WTC11 (cell line): ENCODE measurements around the gene CBFA2T3. TPM values are rescaled to one million over a fixed set of nuclear protein-coding genes. Genes with fewer than 3 reads are reported as not detected.

Experiments
- ATAC-seq: fragments of 200-7000 bp; cut with Tn5 transposase; 2 replicates; pipeline ENCODE4 v1.10.0; 2021; ENCODE audit warnings: mild to moderate bottlenecking, moderate library complexity
- CTCF ChIA-PET: fragments of 300-600 bp; sonication (Branson Sonifier 250); formaldehyde crosslinking; loops from one replicate; lab custom pipeline; 2021; ENCODE audit warnings: antibody characterized with exemption; lab: Charles Lee
- POLR2A ChIA-PET: fragments of 350-600 bp; sonication (Branson Sonifier 250); formaldehyde crosslinking; loops from one replicate; lab custom pipeline; 2021; ENCODE audit warnings: antibody characterized with exemption; lab: Charles Lee
- DNase-seq: peaks from one replicate; pipeline ENCODE4 v3.0.0; 2021; ENCODE audit warnings: low spot score
- H3K27ac Mint-ChIP-seq: 2 replicates; pipeline ENCODE4 v1.8.0; 2021; ENCODE audit warnings: mixed read lengths
- H3K27me3 Mint-ChIP-seq: 2 replicates; pipeline ENCODE4 v1.8.0; 2021; ENCODE audit warnings: low read depth, mild to moderate bottlenecking, moderate library complexity, mixed read lengths
- H3K36me3 Mint-ChIP-seq: 2 replicates; pipeline ENCODE4 v1.8.0; 2021; ENCODE audit warnings: mixed read lengths
- H3K4me1 Mint-ChIP-seq: 2 replicates; pipeline ENCODE4 v1.8.0; 2022; ENCODE audit warnings: mixed read lengths
- H3K4me3 Mint-ChIP-seq: 2 replicates; pipeline ENCODE4 v1.8.0; 2021; ENCODE audit warnings: mild to moderate bottlenecking, moderate library complexity, mixed read lengths
- H3K9me3 Mint-ChIP-seq: 2 replicates; pipeline ENCODE4 v1.8.0; 2021; ENCODE audit warnings: mixed read lengths
- CREM ChIP-seq: sonication (generic); formaldehyde crosslinking; IDR thresholded peaks from 2 replicates; pipeline ENCODE4 v1.8.1; 2022; ENCODE audit warnings: mild to moderate bottlenecking, missing genetic modification reagents, moderate library complexity
- FOXK1 ChIP-seq: sonication (generic); formaldehyde crosslinking; IDR thresholded peaks from 2 replicates; pipeline ENCODE4 v1.8.0; 2022; ENCODE audit warnings: mild to moderate bottlenecking, moderate library complexity, missing genetic modification reagents
- GABPB1 ChIP-seq: sonication (generic); formaldehyde crosslinking; IDR thresholded peaks from 2 replicates; pipeline ENCODE4 v1.8.1; 2023; ENCODE audit warnings: mild to moderate bottlenecking, missing genetic modification reagents
- IRF2 ChIP-seq: sonication (generic); formaldehyde crosslinking; IDR thresholded peaks from 2 replicates; pipeline ENCODE4 v1.8.0; 2022; ENCODE audit warnings: low read depth, missing genetic modification reagents, borderline replicate concordance
- JAZF1 ChIP-seq: fragments of 250-450 bp; sonication (Bioruptor Pico); IDR thresholded peaks from 2 replicates; pipeline ENCODE4 v1.9.0; 2021; ENCODE audit warnings: moderate library complexity, mild to moderate bottlenecking, inconsistent platforms
- NR1H2 ChIP-seq: sonication (generic); formaldehyde crosslinking; IDR thresholded peaks from 2 replicates; pipeline ENCODE4 v1.9.0; 2021; ENCODE audit warnings: mild to moderate bottlenecking, moderate library complexity, missing genetic modification reagents
- OVOL2 ChIP-seq: fragments of 250-450 bp; sonication (Bioruptor Pico); IDR thresholded peaks from 2 replicates; pipeline ENCODE4 v1.9.0; 2021; ENCODE audit warnings: mild to moderate bottlenecking, borderline replicate concordance
- SMAD3 ChIP-seq: sonication (generic); formaldehyde crosslinking; IDR thresholded peaks from 2 replicates; pipeline ENCODE4 v1.8.0; 2022; ENCODE audit warnings: missing genetic modification reagents, mild to moderate bottlenecking, borderline replicate concordance
- SMAD4 ChIP-seq: sonication (generic); formaldehyde crosslinking; IDR thresholded peaks from 2 replicates; pipeline ENCODE4 v1.8.0; 2022; ENCODE audit warnings: mild to moderate bottlenecking, missing genetic modification reagents
- TCF7 ChIP-seq: sonication (generic); formaldehyde crosslinking; IDR thresholded peaks from 2 replicates; pipeline ENCODE4 v1.8.0; 2022; ENCODE audit warnings: mild to moderate bottlenecking, low read depth, missing genetic modification reagents, moderate library complexity
- TP53 ChIP-seq: sonication (generic); formaldehyde crosslinking; IDR thresholded peaks from 2 replicates; pipeline ENCODE4 v1.8.1; 2023; ENCODE audit warnings: mild to moderate bottlenecking, missing genetic modification reagents
- ZNF232 ChIP-seq: sonication (generic); formaldehyde crosslinking; IDR thresholded peaks from 2 replicates; pipeline ENCODE4 v1.8.0; 2022; ENCODE audit warnings: mild to moderate bottlenecking, missing genetic modification reagents
- ZNF317 ChIP-seq: sonication (generic); formaldehyde crosslinking; IDR thresholded peaks from 2 replicates; pipeline ENCODE4 v1.8.1; 2023; ENCODE audit warnings: low read depth, mild to moderate bottlenecking, moderate library complexity, missing genetic modification reagents, borderline replicate concordance
- total RNA-seq: library from RNA; stranded (reverse); gene quantifications from 3 replicates; pipeline ENCODE4 v1.2.3, GENCODE V29; 2021
- TF ChIP-seq, protein P1 (sequence below): sonication (generic); formaldehyde crosslinking; IDR thresholded peaks from 2 replicates; pipeline ENCODE4 v1.8.1; 2023; ENCODE audit warnings: mild to moderate bottlenecking, missing genetic modification reagents, moderate library complexity
- TF ChIP-seq, protein P2 (sequence below): fragments of 250-450 bp; sonication (Bioruptor Pico); IDR thresholded peaks from 2 replicates; pipeline ENCODE4 v1.8.0; 2021; ENCODE audit warnings: mild to moderate bottlenecking
- TF ChIP-seq, protein P3 (sequence below): sonication (generic); formaldehyde crosslinking; IDR thresholded peaks from 2 replicates; pipeline ENCODE4 v1.8.1; 2022; ENCODE audit warnings: mild to moderate bottlenecking, missing genetic modification reagents, moderate library complexity, borderline replicate concordance
- TF ChIP-seq, protein P4 (sequence below): sonication (generic); formaldehyde crosslinking; IDR thresholded peaks from 2 replicates; pipeline ENCODE4 v1.8.0; 2023; ENCODE audit warnings: mild to moderate bottlenecking, missing genetic modification reagents
- TF ChIP-seq, protein P5 (sequence below): sonication (generic); formaldehyde crosslinking; IDR thresholded peaks from 2 replicates; pipeline ENCODE4 v1.8.1; 2022; ENCODE audit warnings: low read depth, mild to moderate bottlenecking, moderate library complexity, missing genetic modification reagents, borderline replicate concordance
- TF ChIP-seq, protein P6 (sequence below): sonication (generic); formaldehyde crosslinking; IDR thresholded peaks from 2 replicates; pipeline ENCODE4 v1.8.1; 2023; ENCODE audit warnings: mild to moderate bottlenecking, missing genetic modification reagents, borderline replicate concordance
- TF ChIP-seq, protein P7 (sequence below): sonication (generic); formaldehyde crosslinking; IDR thresholded peaks from 2 replicates; pipeline ENCODE4 v1.8.1; 2023; ENCODE audit warnings: mild to moderate bottlenecking, moderate library complexity, missing genetic modification reagents
- TF ChIP-seq, protein P8 (sequence below): sonication (generic); formaldehyde crosslinking; conservative IDR thresholded peaks from 2 replicates; pipeline ENCODE4 v1.8.1; 2022; ENCODE audit warnings: mild to moderate bottlenecking, missing genetic modification reagents

Gene CBFA2T3
- total RNA-seq, 1 experiment from 2014 or later, result 2.6 TPM

DNA sequence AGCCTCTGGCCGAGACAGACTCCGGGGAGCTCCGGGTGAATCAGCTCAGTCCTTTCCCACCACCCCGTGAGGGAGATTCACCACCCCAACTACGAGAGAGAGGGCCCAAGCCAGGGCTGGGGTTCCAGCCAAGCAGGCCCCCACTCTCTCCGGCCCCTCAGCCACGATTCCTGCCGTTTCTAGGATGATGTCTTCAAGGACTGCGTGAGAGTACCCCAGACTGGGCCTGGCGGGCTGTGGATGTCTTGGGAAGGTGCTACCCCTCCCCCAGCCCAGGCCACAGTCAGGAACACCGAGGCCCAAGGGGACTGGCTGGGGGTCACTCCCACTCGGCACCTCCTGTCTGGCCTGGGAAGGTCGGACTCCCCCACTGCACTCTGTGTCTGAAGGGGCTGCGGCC lies 89.0 kb downstream of the CBFA2T3 start (continued):
- TF ChIP-seq SMAD4 (CRISPR knock-in tag) (no peak), TP53 (CRISPR knock-in tag) (no peak), FOXK1 (CRISPR knock-in tag) (no peak), OVOL2 (CRISPR knock-in tag) (no peak), TCF7 (CRISPR knock-in tag) (no peak), SMAD3 (no peak)
- TF ChIP-seq, protein P1, sequence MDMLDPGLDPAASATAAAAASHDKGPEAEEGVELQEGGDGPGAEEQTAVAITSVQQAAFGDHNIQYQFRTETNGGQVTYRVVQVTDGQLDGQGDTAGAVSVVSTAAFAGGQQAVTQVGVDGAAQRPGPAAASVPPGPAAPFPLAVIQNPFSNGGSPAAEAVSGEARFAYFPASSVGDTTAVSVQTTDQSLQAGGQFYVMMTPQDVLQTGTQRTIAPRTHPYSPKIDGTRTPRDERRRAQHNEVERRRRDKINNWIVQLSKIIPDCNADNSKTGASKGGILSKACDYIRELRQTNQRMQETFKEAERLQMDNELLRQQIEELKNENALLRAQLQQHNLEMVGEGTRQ (CRISPR knock-in tag), result no peak
- TF ChIP-seq, protein P2, sequence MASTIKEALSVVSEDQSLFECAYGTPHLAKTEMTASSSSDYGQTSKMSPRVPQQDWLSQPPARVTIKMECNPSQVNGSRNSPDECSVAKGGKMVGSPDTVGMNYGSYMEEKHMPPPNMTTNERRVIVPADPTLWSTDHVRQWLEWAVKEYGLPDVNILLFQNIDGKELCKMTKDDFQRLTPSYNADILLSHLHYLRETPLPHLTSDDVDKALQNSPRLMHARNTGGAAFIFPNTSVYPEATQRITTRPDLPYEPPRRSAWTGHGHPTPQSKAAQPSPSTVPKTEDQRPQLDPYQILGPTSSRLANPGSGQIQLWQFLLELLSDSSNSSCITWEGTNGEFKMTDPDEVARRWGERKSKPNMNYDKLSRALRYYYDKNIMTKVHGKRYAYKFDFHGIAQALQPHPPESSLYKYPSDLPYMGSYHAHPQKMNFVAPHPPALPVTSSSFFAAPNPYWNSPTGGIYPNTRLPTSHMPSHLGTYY (CRISPR knock-in tag), result no peak
- TF ChIP-seq, protein P3, sequence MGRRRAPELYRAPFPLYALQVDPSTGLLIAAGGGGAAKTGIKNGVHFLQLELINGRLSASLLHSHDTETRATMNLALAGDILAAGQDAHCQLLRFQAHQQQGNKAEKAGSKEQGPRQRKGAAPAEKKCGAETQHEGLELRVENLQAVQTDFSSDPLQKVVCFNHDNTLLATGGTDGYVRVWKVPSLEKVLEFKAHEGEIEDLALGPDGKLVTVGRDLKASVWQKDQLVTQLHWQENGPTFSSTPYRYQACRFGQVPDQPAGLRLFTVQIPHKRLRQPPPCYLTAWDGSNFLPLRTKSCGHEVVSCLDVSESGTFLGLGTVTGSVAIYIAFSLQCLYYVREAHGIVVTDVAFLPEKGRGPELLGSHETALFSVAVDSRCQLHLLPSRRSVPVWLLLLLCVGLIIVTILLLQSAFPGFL (CRISPR knock-in tag), result no peak
- TF ChIP-seq, protein P4, sequence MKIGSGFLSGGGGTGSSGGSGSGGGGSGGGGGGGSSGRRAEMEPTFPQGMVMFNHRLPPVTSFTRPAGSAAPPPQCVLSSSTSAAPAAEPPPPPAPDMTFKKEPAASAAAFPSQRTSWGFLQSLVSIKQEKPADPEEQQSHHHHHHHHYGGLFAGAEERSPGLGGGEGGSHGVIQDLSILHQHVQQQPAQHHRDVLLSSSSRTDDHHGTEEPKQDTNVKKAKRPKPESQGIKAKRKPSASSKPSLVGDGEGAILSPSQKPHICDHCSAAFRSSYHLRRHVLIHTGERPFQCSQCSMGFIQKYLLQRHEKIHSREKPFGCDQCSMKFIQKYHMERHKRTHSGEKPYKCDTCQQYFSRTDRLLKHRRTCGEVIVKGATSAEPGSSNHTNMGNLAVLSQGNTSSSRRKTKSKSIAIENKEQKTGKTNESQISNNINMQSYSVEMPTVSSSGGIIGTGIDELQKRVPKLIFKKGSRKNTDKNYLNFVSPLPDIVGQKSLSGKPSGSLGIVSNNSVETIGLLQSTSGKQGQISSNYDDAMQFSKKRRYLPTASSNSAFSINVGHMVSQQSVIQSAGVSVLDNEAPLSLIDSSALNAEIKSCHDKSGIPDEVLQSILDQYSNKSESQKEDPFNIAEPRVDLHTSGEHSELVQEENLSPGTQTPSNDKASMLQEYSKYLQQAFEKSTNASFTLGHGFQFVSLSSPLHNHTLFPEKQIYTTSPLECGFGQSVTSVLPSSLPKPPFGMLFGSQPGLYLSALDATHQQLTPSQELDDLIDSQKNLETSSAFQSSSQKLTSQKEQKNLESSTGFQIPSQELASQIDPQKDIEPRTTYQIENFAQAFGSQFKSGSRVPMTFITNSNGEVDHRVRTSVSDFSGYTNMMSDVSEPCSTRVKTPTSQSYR (CRISPR knock-in tag), result no peak
- TF ChIP-seq, protein P5, sequence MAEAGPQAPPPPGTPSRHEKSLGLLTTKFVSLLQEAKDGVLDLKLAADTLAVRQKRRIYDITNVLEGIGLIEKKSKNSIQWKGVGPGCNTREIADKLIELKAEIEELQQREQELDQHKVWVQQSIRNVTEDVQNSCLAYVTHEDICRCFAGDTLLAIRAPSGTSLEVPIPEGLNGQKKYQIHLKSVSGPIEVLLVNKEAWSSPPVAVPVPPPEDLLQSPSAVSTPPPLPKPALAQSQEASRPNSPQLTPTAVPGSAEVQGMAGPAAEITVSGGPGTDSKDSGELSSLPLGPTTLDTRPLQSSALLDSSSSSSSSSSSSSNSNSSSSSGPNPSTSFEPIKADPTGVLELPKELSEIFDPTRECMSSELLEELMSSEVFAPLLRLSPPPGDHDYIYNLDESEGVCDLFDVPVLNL (CRISPR knock-in tag), result no peak

DNA sequence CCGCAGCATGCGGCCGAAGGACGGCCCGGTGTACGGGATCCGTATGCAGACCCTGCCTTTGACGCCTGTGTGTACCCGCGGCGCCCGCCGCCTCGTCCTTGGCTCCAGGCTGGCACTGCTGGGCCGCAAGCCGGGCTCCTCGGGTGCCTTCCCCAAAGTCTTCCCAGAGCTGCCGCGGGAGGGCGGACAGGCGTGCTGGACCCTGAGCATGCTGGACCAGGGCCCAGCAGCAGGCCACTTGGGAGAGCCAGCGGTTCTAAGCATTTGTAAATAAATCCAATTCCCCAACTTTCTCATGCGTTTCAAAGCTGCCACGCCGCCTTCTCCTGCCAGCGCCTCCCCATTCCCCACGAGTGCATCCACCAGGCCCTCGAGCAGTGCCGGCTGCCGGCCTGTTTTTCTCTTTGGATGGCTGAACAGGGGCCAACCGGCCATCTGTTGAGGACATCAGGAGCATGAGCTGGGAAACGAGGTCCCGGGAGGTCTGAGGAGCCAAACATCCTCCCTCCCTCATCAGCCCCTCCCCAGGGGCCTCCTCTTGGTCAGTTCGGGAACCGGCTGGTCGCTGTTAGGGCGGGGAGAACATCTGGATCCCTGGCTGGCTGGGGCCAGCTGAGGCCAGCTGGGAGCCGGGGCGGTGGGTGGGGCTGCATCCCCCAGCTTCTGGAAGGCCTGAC lies 90.0 kb downstream of the CBFA2T3 start:
- CTCF ChIA-PET, result interaction anchor here (1.3 kb wide), 1 partner anchor 132 kb away, joined by 4 read pairs; no protein-coding TSS in a partner anchor
- H3K27me3 Mint-ChIP-seq, result peaks cover 2% of the 10 kb centered on the region
- TF ChIP-seq JAZF1 (CRISPR knock-in tag), result no peak
- TF ChIP-seq, protein P6, sequence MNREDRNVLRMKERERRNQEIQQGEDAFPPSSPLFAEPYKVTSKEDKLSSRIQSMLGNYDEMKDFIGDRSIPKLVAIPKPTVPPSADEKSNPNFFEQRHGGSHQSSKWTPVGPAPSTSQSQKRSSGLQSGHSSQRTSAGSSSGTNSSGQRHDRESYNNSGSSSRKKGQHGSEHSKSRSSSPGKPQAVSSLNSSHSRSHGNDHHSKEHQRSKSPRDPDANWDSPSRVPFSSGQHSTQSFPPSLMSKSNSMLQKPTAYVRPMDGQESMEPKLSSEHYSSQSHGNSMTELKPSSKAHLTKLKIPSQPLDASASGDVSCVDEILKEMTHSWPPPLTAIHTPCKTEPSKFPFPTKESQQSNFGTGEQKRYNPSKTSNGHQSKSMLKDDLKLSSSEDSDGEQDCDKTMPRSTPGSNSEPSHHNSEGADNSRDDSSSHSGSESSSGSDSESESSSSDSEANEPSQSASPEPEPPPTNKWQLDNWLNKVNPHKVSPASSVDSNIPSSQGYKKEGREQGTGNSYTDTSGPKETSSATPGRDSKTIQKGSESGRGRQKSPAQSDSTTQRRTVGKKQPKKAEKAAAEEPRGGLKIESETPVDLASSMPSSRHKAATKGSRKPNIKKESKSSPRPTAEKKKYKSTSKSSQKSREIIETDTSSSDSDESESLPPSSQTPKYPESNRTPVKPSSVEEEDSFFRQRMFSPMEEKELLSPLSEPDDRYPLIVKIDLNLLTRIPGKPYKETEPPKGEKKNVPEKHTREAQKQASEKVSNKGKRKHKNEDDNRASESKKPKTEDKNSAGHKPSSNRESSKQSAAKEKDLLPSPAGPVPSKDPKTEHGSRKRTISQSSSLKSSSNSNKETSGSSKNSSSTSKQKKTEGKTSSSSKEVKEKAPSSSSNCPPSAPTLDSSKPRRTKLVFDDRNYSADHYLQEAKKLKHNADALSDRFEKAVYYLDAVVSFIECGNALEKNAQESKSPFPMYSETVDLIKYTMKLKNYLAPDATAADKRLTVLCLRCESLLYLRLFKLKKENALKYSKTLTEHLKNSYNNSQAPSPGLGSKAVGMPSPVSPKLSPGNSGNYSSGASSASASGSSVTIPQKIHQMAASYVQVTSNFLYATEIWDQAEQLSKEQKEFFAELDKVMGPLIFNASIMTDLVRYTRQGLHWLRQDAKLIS (CRISPR knock-in tag), result no peak
- TF ChIP-seq, protein P7, sequence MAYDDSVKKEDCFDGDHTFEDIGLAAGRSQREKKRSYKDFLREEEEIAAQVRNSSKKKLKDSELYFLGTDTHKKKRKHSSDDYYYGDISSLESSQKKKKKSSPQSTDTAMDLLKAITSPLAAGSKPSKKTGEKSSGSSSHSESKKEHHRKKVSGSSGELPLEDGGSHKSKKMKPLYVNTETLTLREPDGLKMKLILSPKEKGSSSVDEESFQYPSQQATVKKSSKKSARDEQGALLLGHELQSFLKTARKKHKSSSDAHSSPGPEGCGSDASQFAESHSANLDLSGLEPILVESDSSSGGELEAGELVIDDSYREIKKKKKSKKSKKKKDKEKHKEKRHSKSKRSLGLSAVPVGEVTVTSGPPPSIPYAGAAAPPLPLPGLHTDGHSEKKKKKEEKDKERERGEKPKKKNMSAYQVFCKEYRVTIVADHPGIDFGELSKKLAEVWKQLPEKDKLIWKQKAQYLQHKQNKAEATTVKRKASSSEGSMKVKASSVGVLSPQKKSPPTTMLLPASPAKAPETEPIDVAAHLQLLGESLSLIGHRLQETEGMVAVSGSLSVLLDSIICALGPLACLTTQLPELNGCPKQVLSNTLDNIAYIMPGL (CRISPR knock-in tag), result no peak
- no peak for TF ChIP-seq CREM (CRISPR knock-in tag)
- TF ChIP-seq NR1H2 (CRISPR knock-in tag), result no peak
- TF ChIP-seq ZNF317 (CRISPR knock-in tag), result no peak
- TF ChIP-seq, protein P8, sequence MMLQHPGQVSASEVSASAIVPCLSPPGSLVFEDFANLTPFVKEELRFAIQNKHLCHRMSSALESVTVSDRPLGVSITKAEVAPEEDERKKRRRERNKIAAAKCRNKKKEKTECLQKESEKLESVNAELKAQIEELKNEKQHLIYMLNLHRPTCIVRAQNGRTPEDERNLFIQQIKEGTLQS (CRISPR knock-in tag), result no peak
- no peak for TF ChIP-seq GABPB1 (CRISPR knock-in tag)
- TF ChIP-seq IRF2 (CRISPR knock-in tag), result no peak
- TF ChIP-seq ZNF232 (CRISPR knock-in tag), result no peak

More for the DNA sequence above, 90.0 kb downstream of the CBFA2T3 start:
- Mint-ChIP-seq H3K27ac (no peak overlapping the region), H3K36me3 (no peaks in the 10 kb centered on the region), H3K4me1 (no peaks in the 10 kb centered on the region), H3K9me3 (no peaks in the 10 kb centered on the region), H3K4me3 (no peak overlapping the region)
- ATAC-seq (no peak), DNase-seq (no peak)
- POLR2A ChIA-PET, result no interaction called here
